ENCODE measurements around the gene EGFR.

EGFR gene

DNA sequence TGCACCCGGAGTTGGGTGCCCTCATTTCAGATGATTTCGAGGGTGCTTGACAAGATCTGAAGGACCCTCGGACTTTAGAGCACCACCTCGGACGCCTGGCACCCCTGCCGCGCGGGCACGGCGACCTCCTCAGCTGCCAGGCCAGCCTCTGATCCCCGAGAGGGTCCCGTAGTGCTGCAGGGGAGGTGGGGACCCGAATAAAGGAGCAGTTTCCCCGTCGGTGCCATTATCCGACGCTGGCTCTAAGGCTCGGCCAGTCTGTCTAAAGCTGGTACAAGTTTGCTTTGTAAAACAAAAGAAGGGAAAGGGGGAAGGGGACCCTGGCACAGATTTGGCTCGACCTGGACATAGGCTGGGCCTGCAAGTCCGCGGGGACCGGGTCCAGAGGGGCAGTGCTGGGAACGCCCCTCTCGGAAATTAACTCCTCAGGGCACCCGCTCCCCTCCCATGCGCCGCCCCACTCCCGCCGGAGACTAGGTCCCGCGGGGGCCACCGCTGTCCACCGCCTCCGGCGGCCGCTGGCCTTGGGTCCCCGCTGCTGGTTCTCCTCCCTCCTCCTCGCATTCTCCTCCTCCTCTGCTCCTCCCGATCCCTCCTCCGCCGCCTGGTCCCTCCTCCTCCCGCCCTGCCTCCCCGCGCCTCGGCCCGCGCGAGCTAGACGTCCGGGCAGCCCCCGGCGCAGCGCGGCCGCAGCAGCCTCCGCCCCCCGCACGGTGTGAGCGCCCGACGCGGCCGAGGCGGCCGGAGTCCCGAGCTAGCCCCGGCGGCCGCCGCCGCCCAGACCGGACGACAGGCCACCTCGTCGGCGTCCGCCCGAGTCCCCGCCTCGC, at the start of gene EGFR:
Gene EGFR (plus strand): TSS at position 657 of the 830 bp plus-strand sequence. CDS start 261 bp downstream, outside the sequence.
- H3K27me3 ChIP-seq (ENCODE audit: low read depth): peaks cover 5% of the 10 kb centered on the region; the same call in 1 of the 2 replicates
- no peak within 1 kb of the TSS for H3K4me3 ChIP-seq
- no peaks in the 10 kb centered on the region for H3K9me3 ChIP-seq

DNA sequence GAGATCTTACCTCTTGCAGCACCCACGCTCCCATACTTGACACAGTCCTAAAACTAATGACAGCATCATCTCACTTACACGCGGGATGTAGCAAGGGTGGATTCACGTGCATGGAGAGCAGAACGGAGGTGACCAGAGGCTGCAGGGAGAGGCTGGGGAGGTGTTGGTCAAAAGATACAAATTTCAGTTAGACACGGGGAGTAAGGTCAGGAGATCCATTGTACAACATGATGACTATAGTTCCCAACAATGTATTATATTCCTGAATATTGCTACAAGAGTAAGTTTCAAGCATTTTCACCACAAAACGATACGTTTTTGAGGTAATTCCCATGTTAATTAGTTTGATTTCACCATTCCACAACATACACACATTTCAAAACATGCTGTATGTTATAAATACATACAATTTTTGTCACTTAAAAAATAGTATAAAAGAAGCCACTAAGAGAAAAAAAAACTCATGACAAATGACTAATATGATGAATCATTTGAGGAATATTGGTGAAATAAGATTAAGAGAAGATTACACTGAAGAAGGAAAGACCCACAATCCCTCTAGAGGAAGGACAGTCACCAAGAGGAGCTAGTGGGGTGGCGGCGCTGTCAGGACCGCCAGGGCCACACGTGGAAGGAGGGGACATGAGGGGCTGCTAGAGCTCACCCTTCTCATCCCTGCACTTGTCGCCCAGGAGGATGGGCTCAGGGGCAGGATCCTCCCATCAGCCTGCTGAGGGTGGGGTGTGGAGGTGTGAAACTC, 49.4 kb upstream of the EGFR start:
- Histone ChIP-seq H3K9me3 (no peaks in the 10 kb centered on the region), H3K27me3 (ENCODE audit: low read depth) (no peaks in the 10 kb centered on the region), H3K36me3 (replicated peaks) (no peaks in the 10 kb centered on the region), H3K4me1 (no peaks in the 10 kb centered on the region), H3K4me3 (no peak overlapping the region)
- DNase-seq (ENCODE audit: low spot score in 2 of 2): no peak
- in situ Hi-C loops (cut with MboI; ENCODE audit: low sequenced_read_pairs): no loop called here

More for the DNA sequence above, at the start of gene EGFR:
- no peak for DNase-seq (ENCODE audit: low spot score in 2 of 2)
- no peaks in the 10 kb centered on the region for H3K4me1 ChIP-seq
- no peaks in the 10 kb centered on the region for H3K36me3 ChIP-seq (replicated peaks)
- in situ Hi-C loops (cut with MboI; ENCODE audit: low sequenced_read_pairs): no loop called here

DNA sequence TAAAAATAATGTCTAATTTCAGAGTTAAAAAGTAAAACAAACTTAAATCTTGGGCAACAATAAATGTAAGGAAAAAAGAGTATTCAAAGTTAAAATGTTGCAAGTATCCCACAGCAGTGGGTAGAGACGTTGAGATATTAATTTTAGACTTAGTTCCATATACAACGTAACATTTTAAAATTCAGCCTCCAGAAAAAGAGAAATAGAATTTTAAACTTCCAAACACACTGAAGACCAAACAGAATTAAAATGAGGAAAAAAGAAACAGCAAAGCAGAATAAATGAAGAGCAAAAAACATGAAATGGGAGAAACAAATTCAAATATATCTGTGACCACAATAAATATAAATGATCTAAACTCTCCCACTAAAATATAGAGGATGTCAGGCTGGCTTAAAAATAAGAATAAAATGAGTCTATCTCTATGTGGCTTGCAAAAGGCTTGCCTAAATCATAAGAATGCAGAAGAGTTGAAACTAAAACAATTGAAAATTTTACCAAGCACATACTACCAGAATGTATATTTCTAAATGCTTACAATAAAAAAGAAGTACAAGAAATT, 46.0 kb upstream of the EGFR start:
- Histone ChIP-seq H3K36me3 (replicated peaks) (no peaks in the 10 kb centered on the region), H3K4me1 (no peaks in the 10 kb centered on the region), H3K27me3 (ENCODE audit: low read depth) (no peaks in the 10 kb centered on the region), H3K9me3 (no peaks in the 10 kb centered on the region), H3K4me3 (no peak overlapping the region)
- no peak for DNase-seq (ENCODE audit: low spot score in 2 of 2)
- in situ Hi-C loops (cut with MboI; ENCODE audit: low sequenced_read_pairs): no loop called here

DNA sequence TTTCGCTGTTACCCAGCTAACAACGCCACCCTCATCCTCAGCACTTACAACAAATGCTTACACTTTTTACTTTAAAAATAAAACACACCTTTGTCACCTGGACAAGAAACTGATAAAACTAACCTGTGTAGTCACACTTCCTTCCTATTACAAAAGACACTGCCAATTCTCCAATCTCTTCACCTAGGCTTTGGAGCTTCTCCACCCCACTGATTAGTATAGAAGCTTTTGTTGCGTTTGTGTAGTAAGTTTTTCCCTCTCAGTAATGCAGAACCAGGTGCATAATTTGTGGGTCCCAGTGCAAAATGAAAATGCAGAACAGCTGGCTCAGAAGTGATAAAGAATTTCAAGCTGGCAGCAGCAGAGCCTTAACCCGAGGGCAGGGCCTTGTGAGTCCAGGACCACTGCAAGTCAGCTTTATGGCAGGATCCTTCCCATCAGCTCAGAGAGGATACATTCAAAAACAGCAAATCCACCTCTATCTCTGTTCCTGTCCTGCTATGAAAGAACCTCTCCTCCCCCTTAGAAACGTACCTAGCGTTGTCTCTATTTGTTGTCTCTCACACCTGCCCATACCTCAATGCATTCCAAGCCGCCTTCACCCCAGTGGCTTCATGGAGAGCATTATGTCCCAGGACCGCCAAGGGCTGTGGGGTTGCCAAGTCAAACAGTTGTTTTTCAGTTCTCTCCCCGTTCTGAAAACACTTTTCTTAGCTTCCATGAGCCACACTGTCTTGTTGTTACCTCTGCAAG, 40.3 kb upstream of the EGFR start:
- no peaks in the 10 kb centered on the region for H3K36me3 ChIP-seq (replicated peaks)
- H3K9me3 ChIP-seq: no peaks in the 10 kb centered on the region
- no peaks in the 10 kb centered on the region for H3K4me1 ChIP-seq
- no peak for DNase-seq (ENCODE audit: low spot score in 2 of 2)
- no peaks in the 10 kb centered on the region for H3K27me3 ChIP-seq (ENCODE audit: low read depth)
- in situ Hi-C loops (cut with MboI; ENCODE audit: low sequenced_read_pairs): no loop called here
- no peak overlapping the region for H3K4me3 ChIP-seq

DNA sequence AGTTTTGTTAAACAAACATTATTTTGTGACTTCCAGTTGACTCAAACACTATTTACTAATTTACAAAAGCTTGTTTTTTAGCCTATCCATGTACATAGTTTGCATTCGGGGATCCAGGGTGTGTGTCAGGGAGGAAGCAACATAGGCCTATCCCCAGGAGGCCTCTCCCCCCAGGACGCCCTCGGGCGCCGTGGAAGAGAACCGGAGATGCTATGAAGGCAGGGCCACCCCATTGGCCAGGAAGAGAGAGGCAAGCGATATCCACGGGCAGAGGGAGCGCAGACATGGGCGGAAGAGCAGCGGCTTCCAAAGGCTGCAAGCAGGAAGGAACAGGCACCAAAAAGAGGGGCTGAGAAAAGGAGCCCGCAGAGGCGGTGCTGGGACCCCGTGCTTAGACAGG, 38.3 kb upstream of the EGFR start:
- no peak for DNase-seq (ENCODE audit: low spot score in 2 of 2)
- H3K36me3 ChIP-seq (replicated peaks): no peaks in the 10 kb centered on the region
- in situ Hi-C loops (cut with MboI; ENCODE audit: low sequenced_read_pairs): no loop called here
- no peaks in the 10 kb centered on the region for H3K27me3 ChIP-seq (ENCODE audit: low read depth)
- H3K4me1 ChIP-seq: no peaks in the 10 kb centered on the region
- no peak overlapping the region for H3K4me3 ChIP-seq
- H3K9me3 ChIP-seq: no peaks in the 10 kb centered on the region

DNA sequence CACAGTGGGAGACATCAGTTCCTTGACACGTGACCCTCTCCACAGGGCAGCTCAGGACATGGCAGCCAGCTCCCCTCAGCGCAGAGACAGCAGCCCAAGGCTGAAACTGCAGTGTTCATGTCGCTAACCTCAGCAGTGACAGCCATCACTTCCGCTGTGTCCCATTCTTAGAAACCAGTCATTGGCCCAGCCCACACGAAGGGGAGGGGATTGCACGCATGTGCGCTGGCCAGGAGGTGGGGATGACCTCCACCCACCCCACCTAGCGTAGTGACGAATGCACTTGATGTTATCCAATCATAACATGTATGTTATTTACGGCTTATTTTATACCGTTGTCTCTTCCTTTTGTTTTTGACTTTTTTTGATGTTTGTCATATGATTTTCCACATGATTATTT, 36.9 kb upstream of the EGFR start:
- no peaks in the 10 kb centered on the region for H3K4me1 ChIP-seq
- no peak for DNase-seq (ENCODE audit: low spot score in 2 of 2)
- no peaks in the 10 kb centered on the region for H3K27me3 ChIP-seq (ENCODE audit: low read depth)
- H3K36me3 ChIP-seq (replicated peaks): no peaks in the 10 kb centered on the region
- in situ Hi-C loops (cut with MboI; ENCODE audit: low sequenced_read_pairs): no loop called here
- no peaks in the 10 kb centered on the region for H3K9me3 ChIP-seq
- H3K4me3 ChIP-seq: no peak overlapping the region

DNA sequence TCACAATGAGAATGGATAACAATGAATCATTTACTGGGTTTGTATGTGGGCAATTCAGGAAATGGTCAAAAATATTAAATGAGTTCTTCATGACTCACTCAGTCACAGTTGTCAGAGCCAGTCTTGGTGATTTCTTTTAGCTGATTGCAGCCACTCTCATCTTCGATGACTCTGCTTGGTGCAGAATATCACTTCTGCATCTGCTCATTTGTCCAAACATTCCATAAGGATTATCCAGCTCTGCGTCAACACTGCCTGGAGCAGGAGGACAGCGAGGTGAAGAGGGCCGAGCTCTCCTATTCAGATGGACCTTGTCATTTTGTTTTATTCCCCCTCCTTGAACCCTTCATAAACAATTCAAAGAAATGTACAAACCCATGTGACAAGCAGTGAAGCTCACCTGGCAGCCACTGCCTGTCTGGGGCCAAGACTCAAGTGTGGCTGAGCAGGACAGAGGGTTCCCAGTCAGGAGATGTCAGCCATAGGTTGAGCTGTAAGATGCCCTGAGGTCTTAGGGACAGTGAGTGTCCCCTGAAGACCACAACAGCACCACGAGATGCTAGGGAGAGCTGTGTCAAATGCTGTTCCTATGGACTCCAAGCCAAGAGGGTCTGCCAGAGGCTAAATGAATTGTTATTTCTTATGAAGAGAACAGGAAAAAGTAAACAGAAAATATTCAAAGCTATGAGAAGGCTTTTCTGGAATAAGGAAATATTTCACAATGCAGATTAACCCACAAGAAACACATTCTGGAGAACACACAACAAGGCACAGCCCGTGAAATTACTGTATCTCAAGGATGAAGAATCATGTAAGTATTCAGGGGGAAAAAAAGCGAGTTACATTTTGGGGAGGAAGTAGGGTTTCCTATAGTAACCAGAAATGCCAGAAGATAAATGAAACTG, 33.1 kb upstream of the EGFR start:
- DNase-seq (ENCODE audit: low spot score in 2 of 2): no peak
- no peak overlapping the region for H3K4me3 ChIP-seq
- H3K27me3 ChIP-seq (ENCODE audit: low read depth): no peaks in the 10 kb centered on the region
- in situ Hi-C loops (cut with MboI; ENCODE audit: low sequenced_read_pairs): no loop called here
- no peaks in the 10 kb centered on the region for H3K4me1 ChIP-seq
- no peaks in the 10 kb centered on the region for H3K36me3 ChIP-seq (replicated peaks)
- H3K9me3 ChIP-seq: no peaks in the 10 kb centered on the region

DNA sequence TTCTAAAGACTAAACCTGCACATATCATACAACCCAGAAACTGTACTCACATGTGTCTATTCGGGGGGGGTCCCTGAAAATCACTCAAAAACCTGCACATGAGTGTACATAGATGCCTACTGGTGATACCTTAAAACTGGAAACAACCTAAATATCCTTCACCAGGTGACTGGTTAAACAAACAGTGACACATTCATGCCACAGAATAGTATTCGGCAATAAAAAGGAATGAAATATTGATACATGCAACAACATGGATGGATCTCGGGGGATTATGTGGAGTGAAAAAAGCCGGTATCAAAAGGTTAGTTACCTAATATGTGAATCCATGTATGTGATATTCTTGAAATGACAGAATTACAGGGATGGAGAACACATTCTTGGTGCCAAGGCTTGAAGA, 32.1 kb upstream of the EGFR start:
- no peaks in the 10 kb centered on the region for H3K36me3 ChIP-seq (replicated peaks)
- DNase-seq (ENCODE audit: low spot score in 2 of 2): no peak
- no peaks in the 10 kb centered on the region for H3K4me1 ChIP-seq
- no peaks in the 10 kb centered on the region for H3K27me3 ChIP-seq (ENCODE audit: low read depth)
- no peaks in the 10 kb centered on the region for H3K9me3 ChIP-seq
- H3K4me3 ChIP-seq: no peak overlapping the region
- in situ Hi-C loops (cut with MboI; ENCODE audit: low sequenced_read_pairs): no loop called here

DNA sequence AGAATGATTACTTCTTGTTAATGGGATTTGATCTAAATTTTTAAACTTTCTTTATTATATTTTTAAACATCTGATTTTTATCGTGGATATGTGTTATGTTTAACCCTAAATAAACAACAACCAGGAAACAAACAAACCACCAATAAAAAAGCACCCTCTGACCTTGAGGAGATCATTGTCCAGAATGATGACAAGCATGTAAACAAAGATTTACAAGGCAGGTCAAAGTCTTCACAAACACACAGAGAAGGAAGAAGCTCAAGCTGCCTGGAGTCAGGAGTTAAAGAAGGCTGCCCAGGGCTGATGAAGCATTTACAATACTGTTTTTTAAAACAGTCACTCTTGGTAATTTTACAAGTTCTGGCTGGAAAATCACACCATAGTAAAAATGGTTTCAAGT, 31.0 kb upstream of the EGFR start:
- H3K36me3 ChIP-seq (replicated peaks): no peaks in the 10 kb centered on the region
- no peak overlapping the region for H3K4me3 ChIP-seq
- in situ Hi-C loops (cut with MboI; ENCODE audit: low sequenced_read_pairs): no loop called here
- DNase-seq (ENCODE audit: low spot score in 2 of 2): no peak
- H3K9me3 ChIP-seq: no peaks in the 10 kb centered on the region
- H3K4me1 ChIP-seq: no peaks in the 10 kb centered on the region
- H3K27me3 ChIP-seq (ENCODE audit: low read depth): no peaks in the 10 kb centered on the region

DNA sequence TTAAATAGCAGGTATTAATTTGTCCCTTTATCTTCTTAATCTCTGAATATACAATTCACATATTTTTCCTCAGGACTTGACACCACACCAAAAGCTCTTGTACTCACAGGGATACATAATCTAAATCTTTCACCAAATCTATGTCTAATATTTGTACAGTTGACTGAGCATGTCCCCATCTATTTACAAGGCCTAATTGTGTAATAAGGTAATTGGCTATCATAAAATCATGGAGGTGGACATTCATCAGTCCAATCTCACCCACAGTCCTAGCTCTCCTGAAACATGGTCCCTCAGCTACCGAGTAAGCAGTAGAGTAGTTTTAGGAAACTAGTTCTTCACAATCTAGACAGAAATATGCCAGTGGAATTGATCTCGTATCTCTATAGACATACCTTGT, 30.3 kb upstream of the EGFR start:
- DNase-seq (ENCODE audit: low spot score in 2 of 2): no peak
- no peak overlapping the region for H3K4me3 ChIP-seq
- H3K4me1 ChIP-seq: no peaks in the 10 kb centered on the region
- H3K9me3 ChIP-seq: no peaks in the 10 kb centered on the region
- no peaks in the 10 kb centered on the region for H3K27me3 ChIP-seq (ENCODE audit: low read depth)
- H3K36me3 ChIP-seq (replicated peaks): no peaks in the 10 kb centered on the region
- in situ Hi-C loops (cut with MboI; ENCODE audit: low sequenced_read_pairs): no loop called here

DNA sequence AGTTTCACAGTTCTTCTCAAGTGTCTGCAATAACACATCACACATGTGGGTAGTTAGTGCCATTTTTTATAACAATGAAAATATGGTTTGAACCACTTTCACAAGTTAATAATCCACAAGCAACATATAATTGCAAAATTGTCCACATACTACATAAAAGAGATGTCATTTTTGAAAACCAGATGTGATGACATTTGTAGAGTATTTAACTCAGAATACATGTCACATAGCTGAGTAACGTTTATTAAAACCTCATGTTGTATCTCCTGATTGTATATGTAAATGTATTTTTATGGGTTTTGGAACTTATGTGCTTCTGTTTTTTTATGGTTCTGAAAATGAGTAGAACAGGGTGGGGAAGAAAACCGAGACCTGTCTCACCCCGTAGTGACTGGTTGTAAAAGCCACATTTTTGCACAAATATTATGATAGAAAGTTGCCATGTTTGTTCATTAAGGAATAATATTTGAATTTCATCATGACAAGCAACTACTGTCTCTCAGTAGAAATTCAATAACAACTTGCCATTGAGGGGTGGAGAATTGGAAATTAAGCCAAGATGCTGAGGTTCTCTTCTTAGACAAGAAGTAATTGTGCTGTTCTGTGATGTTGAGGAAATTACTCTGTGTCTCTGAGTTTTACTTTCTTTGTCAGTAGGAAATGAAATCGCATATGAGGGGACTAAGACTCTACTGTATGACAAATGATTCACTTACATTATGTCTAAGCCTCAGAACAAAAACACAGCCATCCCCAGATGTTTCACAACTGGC, 29.2 kb upstream of the EGFR start:
- no peak for DNase-seq (ENCODE audit: low spot score in 2 of 2)
- in situ Hi-C loops (cut with MboI; ENCODE audit: low sequenced_read_pairs): no loop called here
- H3K27me3 ChIP-seq (ENCODE audit: low read depth): no peaks in the 10 kb centered on the region
- H3K36me3 ChIP-seq (replicated peaks): no peaks in the 10 kb centered on the region
- H3K4me1 ChIP-seq: no peaks in the 10 kb centered on the region
- H3K9me3 ChIP-seq: no peaks in the 10 kb centered on the region
- H3K4me3 ChIP-seq: no peak overlapping the region

DNA sequence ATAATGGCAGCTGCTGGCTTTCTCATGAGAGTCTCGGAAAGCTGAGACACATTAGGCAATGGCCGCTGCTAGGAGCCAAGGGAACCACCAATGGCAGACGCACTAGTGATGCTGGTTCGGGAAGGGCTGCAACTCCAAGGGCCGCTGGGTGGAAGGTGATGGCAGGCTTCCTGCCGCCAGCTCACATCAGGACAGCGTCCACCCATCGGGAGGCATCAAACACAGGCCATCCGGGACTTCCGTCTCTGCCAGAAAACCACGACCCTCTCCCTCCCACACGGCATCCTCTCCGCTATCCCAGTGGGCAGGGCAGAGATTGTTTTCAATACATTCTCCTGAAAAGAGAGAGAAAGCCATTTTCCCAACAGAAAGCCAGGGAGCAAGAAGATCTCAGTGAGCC, 27.5 kb upstream of the EGFR start:
- in situ Hi-C loops (cut with MboI; ENCODE audit: low sequenced_read_pairs): no loop called here
- Histone ChIP-seq H3K4me1 (no peaks in the 10 kb centered on the region), H3K9me3 (no peaks in the 10 kb centered on the region), H3K4me3 (no peak overlapping the region), H3K36me3 (replicated peaks) (no peaks in the 10 kb centered on the region), H3K27me3 (ENCODE audit: low read depth) (no peaks in the 10 kb centered on the region)
- no peak for DNase-seq (ENCODE audit: low spot score in 2 of 2)
